Cerebellar nuclear complex (tissue), 1 donor: ENCODE data around the gene ZDHHC4.

Source experiments
- DNase-seq, 2 experiments: peaks; one replicate each; lab custom pipeline; 2025; lab: John Stamatoyannopoulos, UW

Gene ZDHHC4

DNA sequence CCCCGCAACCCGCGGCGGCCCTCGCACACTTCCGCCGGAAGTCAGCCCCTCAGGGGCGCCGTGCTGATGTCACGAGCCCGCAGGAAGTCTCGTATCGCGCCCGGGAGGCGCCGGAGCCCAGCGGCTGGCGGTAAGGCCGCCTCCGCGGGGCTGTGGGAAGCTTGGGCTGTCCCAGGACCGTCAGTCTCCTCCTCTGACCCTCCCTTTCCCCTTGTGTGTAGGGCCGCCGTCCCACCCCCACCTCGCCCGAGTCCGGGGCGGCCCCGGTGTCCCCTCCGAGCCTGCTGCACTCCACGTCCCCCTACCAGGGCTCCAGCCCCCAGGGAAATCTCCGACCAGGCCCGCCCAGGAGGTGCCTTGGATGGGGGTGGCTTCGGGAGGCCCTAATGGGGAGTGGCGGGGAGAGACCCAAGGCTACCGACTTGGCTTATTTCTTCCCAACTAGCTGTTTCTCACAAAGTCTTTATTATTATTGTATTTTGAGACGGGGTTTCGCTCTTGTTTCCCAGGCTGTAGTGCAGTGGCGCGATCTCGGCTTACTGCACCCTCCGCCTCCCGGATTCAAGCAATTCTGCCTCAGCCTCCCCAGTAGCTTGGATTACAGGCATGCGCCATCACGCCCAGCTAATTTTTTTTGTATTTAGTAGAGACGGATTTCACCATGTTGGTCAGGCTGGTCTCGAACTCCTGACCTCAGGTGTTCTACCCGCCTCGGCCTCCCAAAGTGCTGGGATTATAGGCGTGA lies at the start of gene ZDHHC4:
ZDHHC4 (plus strand) TSS at position 86 of the 745 bp plus-strand sequence. CDS start 3,108 bp downstream, outside the sequence.
- peak in 1 of 2 experiments; percentile 16 for DNase-seq

DNA sequence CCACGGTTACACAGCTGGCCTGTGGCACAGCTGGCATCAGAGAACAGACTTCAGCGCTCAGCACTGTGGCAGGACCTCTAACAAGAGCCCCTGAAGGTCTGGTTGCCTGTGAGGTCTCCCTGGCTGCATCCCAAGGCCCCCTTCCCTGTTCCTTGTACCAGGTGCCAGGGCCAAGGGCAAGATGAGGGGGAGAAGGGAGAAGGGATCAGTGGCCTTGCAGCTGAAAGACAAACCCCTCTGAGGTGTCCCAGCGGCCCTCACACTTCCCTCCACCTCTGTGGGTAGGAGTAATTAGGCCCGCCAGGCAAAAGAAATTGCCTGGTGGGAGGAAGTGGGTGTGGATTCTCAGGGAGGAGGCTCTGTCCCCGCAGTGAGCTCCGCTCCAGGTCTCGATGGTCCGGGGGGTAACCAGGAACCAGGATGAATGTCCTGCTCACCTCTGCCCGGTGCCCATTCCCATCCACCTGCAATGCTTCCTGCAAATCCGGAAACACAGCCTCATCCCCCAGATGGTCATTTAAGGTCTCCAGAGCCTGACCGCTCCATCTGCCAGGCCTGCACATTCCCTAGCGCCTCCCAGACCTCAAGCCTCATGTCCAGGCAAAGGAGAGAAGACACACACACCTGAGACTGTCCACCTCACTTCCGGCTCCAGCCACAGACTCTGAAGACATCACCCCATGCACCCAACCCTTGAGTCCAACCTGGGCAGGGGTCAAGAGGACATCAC lies 48.7 kb upstream of the ZDHHC4 start:
- DNase-seq = no peak

GRCh38 chr7:6529643-6530042 lies 47.6 kb upstream of the ZDHHC4 start:
- no peak for DNase-seq

DNA sequence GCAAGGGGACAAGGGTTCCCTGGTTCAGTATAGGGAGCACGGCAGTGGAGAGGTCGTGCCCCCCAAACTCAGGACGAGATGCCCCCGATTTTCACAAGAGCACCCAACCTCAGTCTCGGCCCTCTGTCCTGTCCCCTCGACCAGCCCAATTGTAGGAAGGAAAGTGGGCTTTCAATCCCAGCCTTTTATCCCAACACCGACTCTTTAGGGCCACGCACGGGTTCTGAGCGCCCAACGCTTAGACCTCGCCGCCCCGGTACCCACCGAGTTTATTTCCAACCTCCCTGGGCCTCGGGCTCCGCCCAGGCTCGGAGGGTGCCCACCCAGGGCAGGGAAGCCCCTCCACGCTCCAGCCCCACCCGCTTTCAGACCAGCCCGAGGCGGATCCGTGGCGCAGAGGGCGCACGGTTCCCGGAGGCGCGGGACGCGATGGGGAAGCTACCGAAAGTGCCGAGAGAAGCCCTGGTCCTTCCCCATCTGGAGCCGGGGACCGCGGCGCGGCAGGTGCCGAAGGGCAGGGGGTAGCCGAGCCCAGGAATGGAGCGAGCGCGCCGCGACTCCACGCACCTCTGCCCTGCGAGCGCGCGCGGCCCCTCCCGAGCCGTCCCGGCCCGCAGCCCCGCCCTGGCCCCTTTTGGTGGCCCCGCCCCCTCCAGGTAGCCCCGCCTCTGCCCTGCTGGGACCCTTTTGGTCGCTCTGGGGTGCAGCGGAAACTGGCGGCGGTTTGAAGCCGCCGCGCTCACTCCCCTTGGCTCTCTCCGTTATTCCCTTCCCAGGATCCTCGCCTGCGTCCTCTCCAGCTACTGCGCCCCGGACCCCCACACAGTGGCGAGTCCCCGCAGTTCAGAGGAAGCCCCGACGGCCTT lies 46.4 kb upstream of the ZDHHC4 start:
- no peak for DNase-seq

DNA sequence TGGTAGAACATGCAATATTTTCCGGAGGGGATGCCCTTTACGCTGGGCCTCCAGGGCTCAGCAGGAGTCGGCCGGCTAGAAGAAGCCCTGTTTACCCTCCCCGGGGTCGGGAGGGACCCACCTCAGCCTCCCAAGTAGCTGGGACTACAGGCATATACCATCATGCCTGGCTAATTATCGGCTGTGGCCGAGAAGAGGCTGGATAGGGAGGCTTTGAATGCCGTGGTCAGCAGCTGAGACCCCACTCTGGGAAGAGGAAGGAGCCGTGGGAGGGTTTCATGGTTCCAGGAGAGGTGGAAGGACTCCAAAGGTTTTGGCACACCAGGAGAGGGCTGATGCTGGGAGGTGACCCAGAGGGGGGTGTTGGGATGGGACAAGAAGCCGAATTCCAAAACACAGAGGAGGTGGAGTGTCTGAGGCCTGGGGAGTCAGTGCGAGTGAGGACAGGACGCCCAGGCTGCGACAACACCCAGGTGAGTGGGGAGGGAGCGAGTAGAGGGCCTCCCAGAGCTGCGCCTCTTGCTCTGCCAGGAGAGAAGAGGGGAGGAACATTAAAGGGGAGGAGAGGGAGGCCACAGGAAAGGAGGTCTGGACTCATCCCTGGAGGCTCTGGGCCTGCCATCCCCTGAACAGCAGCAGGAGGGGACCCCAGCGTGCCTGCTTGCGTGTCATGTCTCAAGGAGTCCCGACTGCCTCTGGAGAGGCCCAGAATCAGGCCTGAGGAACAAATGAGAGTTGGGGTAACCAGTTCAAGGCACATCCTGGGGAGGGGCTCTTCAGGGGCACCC lies 45.6 kb upstream of the ZDHHC4 start:
- no peak for DNase-seq

- no peak for DNase-seq
Measured at GRCh38 chr7:6532516-6532915, 44.7 kb upstream of the ZDHHC4 start.

GRCh38 chr7:6533893-6534495 lies 43.3 kb upstream of the ZDHHC4 start:
- DNase-seq = no peak

DNA sequence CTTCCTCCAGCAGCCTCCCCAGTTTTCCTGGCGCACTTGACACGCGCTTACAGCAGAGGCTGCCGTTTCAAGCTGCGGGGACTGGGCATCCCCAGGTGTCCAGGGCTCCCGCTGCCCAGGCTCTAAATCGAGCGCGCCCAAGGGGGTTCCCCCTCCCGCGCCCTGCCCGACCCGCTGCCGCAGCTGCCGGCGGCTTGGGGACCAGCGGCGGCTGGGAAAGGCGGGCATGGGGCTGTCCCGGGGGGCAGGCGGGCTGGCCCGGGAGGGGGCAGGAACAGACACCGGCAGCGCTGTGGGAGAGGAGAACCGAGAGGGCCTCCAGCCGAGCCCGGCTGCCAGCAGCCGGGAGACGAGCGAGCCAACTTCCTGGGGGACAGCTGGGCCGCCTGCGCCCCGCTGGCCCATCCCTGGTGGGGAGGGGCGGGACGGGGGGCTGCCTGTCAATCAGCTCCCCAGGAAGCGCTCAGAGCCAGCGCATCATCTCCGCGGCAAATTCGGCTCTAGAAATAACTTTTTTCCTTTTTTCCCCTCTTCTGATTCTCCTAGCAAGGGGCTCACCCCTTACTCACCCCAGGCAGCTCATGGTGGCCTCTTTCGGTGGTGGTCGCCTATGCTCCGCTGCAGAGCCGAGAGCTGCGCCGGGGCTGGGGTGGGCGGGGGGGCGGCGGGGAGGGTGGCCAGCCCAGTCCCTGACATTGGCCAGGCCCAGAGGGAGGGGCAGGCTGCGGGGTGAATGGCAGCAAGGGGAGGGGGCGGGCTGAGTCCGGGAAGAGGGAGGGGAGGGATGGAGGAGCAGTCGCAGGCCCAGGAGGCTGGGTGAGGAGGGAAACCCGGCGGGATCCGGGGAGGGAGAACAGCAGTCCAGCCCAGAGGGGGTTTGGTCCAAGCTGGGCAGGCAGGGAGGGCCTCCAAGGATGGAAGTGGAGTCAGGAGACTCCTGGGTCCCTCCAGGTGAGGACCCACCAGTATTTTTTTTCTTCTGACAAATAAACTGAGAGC lies 40.7 kb upstream of the ZDHHC4 start:
- DNase-seq = no peak

DNA sequence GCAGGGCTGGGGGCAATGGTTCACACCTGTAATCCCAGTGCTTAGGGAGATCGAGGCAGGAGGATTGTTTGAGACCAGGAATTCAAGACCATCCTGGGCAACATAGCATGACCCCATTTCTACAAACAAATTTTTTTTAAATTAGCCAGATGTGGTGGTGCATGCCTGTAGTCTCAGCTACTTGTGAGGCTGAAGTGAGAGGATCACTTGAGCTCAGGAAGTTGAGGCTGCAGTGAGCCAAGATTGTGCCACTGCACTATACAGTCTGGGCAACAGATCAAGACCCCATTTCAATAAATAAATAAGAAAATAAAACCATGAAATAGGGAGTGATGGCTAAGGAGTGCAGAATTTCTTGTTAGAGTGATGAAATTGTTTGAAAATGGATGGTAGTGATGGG lies 34.9 kb upstream of the ZDHHC4 start:
- no peak for DNase-seq

- DNase-seq = no peak
Measured at GRCh38 chr7:6545398-6546126, 31.7 kb upstream of the ZDHHC4 start.

- DNase-seq = no peak
Measured at GRCh38 chr7:6546498-6547251, 30.6 kb upstream of the ZDHHC4 start.

GRCh38 chr7:6547400-6547799 lies 29.9 kb upstream of the ZDHHC4 start:
- no peak for DNase-seq

GRCh38 chr7:6551016-6551511 lies 26.2 kb upstream of the ZDHHC4 start, which contains the start of gene GRID2IP:
Gene GRID2IP (minus strand): TSS chr7:6551461. CDS start chr7:6551436, 25 bp downstream.
- no peak for DNase-seq

- no peak for DNase-seq
Measured at GRCh38 chr7:6553448-6554044, 23.7 kb upstream of the ZDHHC4 start.

GRCh38 chr7:6554848-6555247 lies 22.4 kb upstream of the ZDHHC4 start:
- DNase-seq = no peak

GRCh38 chr7:6556196-6556595 lies 21.1 kb upstream of the ZDHHC4 start:
- DNase-seq = no peak

GRCh38 chr7:6558837-6559236 lies 18.4 kb upstream of the ZDHHC4 start:
- DNase-seq = no peak

- no peak for DNase-seq
Measured at GRCh38 chr7:6559896-6560295, 17.4 kb upstream of the ZDHHC4 start.
